H1 (cell line): Measurements from ENCODE around the gene LRCH1. TPM values are rescaled to one million over a fixed set of nuclear protein-coding genes. Genes with fewer than 3 reads are reported as not detected.

Experiments
- CBX5 ChIP-seq: fragments of 300-800, 300-1000 bp; sonication (generic); IDR thresholded peaks from 2 replicates; pipeline ENCODE4 v1.7.1; 2016; ENCODE audit warnings: antibody characterized with exemption, low read length, low read depth
- CEBPB ChIP-seq: IDR thresholded peaks from 2 replicates; pipeline ENCODE4 v1.6.1; 2012; ENCODE audit warnings: low read depth, low read length
- GTF2F1 ChIP-seq: IDR thresholded peaks from 2 replicates; pipeline ENCODE4 v1.6.1; 2012; ENCODE audit warnings: low read depth, low read length, improper control_type of control experiment, borderline replicate concordance
- KDM5A ChIP-seq: fragments of 200-600 bp; IDR thresholded peaks from 2 replicates; pipeline ENCODE4 v1.7.1; 2012; ENCODE audit warnings: mild to moderate bottlenecking, low read length, inconsistent platforms, mixed read lengths
- PHF8 ChIP-seq: fragments of 200-600 bp; sonication (generic); conservative IDR thresholded peaks from 2 replicates; pipeline ENCODE4 v1.7.1; 2012; ENCODE audit warnings: low read depth, mild to moderate bottlenecking, inconsistent platforms, low read length, moderate library complexity
- SIRT6 ChIP-seq: IDR thresholded peaks from one replicate; pipeline ENCODE4 v1.7.1; 2012; ENCODE audit warnings: low read length, inconsistent platforms
- SP2 ChIP-seq: IDR thresholded peaks from 2 replicates; pipeline ENCODE4 v1.6.1; 2012; ENCODE audit warnings: mild to moderate bottlenecking, low read length, inconsistent platforms
- ZNF274 ChIP-seq: IDR thresholded peaks from 2 replicates; pipeline ENCODE4 v1.7.0; 2012; ENCODE audit warnings: low read length, borderline replicate concordance; ENCODE audit errors: extremely low read depth
- polyA plus RNA-seq, 7 experiments: library from polyadenylated mRNA; depleted of rRNA in 3 of 7; stranded (reverse) in 5 of 7; unstranded in 2 of 7; fragments of >200 nt in 5 of 7; fragments of 200-250 nt in 2 of 7; gene quantifications; 1 replicate in 5 of 7; 2 replicates in 1 of 7; 4 replicates in 1 of 7; pipeline versions ENCODE4 v1.2.1 to v1.2.3, GENCODE V29; 2011 to 2013; ENCODE audit warnings: missing spikeins in 2 of 7, mixed read lengths in 2 of 7
- total RNA-seq: library from RNA; stranded (reverse); fragmentation: NEBNext Ultra II Directional; extraction: Animal tissue kit (Norgen Biotek cat#: 25700); gene quantifications from 2 replicates; pipeline ENCODE4 v1.2.1, GENCODE V29; 2021
- TF ChIP-seq, protein P1 (sequence below): fragments of 300-600 bp; sonication (generic); IDR thresholded peaks from 2 replicates; pipeline ENCODE4 v1.7.1; 2012; ENCODE audit warnings: low read length, moderate library complexity, mild to moderate bottlenecking, inconsistent platforms; ENCODE audit not compliant: insufficient replicate concordance
- TF ChIP-seq, protein P2 (sequence below), 3 experiments: IDR thresholded peaks; 1 replicate in 2 of 3; 2 replicates in 1 of 3; pipeline versions ENCODE4 v1.5.1 to v1.6.1; 2011; ENCODE audit warnings: low read length in 3 of 3, mild to moderate bottlenecking in 3 of 3, inconsistent platforms in 2 of 3, low read depth in 1 of 3, moderate library complexity in 1 of 3; ENCODE audit not compliant: insufficient read depth in 1 of 3; ENCODE audit errors: control extremely low read depth in 1 of 3

Gene LRCH1
- total and polyA plus RNA-seq, 2 of the 8 experiments (the other 6 are each of a cell fraction or from before 2014, with no cell fraction given), result 3.0 to 10.1 TPM

DNA sequence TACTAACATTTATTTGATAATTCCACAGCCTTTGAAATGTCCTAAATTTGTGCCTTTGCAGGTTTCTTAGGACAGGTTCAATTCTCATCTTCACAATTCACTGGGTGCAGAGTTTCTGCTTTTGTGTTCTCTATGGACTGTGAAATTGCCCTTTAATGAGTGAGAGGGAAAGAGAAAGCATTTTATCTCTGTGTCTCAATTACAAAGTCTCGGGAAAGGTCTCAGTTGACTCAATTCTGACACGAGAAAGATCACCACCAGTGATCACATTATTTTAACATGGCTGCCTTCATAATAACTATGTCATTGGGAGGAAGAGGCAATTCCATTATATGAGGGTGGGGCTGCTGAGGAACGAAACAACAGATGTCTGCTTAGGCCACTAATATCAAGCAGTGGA lies 26.2 kb upstream of the LRCH1 start (continued):
- TF ChIP-seq, protein P1, sequence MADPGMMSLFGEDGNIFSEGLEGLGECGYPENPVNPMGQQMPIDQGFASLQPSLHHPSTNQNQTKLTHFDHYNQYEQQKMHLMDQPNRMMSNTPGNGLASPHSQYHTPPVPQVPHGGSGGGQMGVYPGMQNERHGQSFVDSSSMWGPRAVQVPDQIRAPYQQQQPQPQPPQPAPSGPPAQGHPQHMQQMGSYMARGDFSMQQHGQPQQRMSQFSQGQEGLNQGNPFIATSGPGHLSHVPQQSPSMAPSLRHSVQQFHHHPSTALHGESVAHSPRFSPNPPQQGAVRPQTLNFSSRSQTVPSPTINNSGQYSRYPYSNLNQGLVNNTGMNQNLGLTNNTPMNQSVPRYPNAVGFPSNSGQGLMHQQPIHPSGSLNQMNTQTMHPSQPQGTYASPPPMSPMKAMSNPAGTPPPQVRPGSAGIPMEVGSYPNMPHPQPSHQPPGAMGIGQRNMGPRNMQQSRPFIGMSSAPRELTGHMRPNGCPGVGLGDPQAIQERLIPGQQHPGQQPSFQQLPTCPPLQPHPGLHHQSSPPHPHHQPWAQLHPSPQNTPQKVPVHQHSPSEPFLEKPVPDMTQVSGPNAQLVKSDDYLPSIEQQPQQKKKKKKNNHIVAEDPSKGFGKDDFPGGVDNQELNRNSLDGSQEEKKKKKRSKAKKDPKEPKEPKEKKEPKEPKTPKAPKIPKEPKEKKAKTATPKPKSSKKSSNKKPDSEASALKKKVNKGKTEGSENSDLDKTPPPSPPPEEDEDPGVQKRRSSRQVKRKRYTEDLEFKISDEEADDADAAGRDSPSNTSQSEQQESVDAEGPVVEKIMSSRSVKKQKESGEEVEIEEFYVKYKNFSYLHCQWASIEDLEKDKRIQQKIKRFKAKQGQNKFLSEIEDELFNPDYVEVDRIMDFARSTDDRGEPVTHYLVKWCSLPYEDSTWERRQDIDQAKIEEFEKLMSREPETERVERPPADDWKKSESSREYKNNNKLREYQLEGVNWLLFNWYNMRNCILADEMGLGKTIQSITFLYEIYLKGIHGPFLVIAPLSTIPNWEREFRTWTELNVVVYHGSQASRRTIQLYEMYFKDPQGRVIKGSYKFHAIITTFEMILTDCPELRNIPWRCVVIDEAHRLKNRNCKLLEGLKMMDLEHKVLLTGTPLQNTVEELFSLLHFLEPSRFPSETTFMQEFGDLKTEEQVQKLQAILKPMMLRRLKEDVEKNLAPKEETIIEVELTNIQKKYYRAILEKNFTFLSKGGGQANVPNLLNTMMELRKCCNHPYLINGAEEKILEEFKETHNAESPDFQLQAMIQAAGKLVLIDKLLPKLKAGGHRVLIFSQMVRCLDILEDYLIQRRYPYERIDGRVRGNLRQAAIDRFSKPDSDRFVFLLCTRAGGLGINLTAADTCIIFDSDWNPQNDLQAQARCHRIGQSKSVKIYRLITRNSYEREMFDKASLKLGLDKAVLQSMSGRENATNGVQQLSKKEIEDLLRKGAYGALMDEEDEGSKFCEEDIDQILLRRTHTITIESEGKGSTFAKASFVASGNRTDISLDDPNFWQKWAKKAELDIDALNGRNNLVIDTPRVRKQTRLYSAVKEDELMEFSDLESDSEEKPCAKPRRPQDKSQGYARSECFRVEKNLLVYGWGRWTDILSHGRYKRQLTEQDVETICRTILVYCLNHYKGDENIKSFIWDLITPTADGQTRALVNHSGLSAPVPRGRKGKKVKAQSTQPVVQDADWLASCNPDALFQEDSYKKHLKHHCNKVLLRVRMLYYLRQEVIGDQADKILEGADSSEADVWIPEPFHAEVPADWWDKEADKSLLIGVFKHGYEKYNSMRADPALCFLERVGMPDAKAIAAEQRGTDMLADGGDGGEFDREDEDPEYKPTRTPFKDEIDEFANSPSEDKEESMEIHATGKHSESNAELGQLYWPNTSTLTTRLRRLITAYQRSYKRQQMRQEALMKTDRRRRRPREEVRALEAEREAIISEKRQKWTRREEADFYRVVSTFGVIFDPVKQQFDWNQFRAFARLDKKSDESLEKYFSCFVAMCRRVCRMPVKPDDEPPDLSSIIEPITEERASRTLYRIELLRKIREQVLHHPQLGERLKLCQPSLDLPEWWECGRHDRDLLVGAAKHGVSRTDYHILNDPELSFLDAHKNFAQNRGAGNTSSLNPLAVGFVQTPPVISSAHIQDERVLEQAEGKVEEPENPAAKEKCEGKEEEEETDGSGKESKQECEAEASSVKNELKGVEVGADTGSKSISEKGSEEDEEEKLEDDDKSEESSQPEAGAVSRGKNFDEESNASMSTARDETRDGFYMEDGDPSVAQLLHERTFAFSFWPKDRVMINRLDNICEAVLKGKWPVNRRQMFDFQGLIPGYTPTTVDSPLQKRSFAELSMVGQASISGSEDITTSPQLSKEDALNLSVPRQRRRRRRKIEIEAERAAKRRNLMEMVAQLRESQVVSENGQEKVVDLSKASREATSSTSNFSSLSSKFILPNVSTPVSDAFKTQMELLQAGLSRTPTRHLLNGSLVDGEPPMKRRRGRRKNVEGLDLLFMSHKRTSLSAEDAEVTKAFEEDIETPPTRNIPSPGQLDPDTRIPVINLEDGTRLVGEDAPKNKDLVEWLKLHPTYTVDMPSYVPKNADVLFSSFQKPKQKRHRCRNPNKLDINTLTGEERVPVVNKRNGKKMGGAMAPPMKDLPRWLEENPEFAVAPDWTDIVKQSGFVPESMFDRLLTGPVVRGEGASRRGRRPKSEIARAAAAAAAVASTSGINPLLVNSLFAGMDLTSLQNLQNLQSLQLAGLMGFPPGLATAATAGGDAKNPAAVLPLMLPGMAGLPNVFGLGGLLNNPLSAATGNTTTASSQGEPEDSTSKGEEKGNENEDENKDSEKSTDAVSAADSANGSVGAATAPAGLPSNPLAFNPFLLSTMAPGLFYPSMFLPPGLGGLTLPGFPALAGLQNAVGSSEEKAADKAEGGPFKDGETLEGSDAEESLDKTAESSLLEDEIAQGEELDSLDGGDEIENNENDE, result no peak
- TF ChIP-seq SP2 (no peak), ZNF274 (no peak), GTF2F1 (no peak), SIRT6 (no peak), CBX5 (no peak), CEBPB (no peak), PHF8 (no peak), KDM5A (no peak)
- TF ChIP-seq, protein P2, sequence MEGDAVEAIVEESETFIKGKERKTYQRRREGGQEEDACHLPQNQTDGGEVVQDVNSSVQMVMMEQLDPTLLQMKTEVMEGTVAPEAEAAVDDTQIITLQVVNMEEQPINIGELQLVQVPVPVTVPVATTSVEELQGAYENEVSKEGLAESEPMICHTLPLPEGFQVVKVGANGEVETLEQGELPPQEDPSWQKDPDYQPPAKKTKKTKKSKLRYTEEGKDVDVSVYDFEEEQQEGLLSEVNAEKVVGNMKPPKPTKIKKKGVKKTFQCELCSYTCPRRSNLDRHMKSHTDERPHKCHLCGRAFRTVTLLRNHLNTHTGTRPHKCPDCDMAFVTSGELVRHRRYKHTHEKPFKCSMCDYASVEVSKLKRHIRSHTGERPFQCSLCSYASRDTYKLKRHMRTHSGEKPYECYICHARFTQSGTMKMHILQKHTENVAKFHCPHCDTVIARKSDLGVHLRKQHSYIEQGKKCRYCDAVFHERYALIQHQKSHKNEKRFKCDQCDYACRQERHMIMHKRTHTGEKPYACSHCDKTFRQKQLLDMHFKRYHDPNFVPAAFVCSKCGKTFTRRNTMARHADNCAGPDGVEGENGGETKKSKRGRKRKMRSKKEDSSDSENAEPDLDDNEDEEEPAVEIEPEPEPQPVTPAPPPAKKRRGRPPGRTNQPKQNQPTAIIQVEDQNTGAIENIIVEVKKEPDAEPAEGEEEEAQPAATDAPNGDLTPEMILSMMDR (IDR thresholded peaks at IDR 0.05; ENCODE audit: control extremely low read depth in 1 of 3, insufficient read depth in 1 of 3, low read depth in 1 of 3, low read length in 3 of 3), result no peak
